Measurements from ENCODE around the gene STARD10. TPM values are rescaled to one million over a fixed set of nuclear protein-coding genes. Genes with fewer than 3 reads are reported as not detected.

STARD10 gene
- total RNA-seq, 6 experiments from 2014 or later, result 282 to 525 (median 330) TPM

DNA sequence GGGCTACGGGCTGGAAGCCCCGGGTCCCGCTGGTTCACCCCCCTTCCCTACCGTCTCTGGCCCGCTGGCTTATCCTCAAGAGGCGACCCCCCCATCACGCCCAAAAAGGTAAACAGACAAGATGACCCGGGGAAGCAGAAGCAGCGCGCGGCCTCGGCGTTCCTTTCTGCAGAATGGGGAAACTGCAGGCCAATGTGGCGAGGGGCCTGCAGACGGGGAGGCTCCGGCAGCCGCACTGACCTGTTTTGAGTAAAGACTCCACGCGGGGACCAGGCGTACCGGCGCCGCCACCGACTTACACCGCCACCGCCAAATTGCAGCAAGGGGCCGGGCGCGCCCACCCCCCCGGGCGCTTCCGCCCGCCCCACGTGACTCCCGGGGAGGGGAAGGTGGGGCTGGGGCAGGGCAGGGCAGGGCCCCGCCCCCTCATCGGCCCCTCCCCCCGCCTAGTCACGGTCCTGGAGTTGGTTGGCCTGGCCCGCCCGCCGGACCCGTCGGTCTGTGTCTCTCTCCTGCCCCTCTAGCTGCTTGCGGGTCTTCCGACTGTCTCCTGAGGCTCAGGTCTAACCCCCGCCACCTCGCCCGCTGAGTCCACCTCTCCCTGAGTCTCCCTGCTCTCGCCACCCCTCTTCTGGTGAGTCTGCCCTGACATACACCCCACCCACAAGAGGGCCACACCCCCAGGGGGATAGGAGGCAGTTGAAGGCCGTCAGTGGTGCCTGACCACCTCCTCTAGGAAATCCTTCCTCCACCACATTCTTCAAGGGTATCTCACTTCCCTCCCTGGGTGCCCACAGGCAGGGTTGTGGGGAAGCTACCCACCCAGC is 41.5 kb downstream of the STARD10 start, which contains the start of gene ARAP1:
TSS of gene ARAP1 (minus strand) at position 321 of the 827 bp plus-strand sequence. CDS start 25,280 bp downstream, outside the sequence.
- peaks cover 0 to 31% (median 6%) of the 10 kb centered on the region in 4 donors for H3K4me1 ChIP-seq
- 2% methylated on average over 7 of the region's 51 CpGs for WGBS (ENCODE audit: insufficient coverage, low coverage, low lambda C conversion rate, missing lambda C conversion rate)
- intact Hi-C loops (cut with DNase I), result no loop called here
- H3K27ac ChIP-seq, result peak within 1 kb of the TSS; percentile 36 to 53 (median 44)
- H3K4me3 ChIP-seq, result peak within 1 kb of the TSS; percentile 57 to 62 (median 62)
- peak; percentile 77 to 81 (median 79) for DNase-seq
- peaks cover 0 to 29% (median 14%) of the 10 kb centered on the region in 4 donors for H3K36me3 ChIP-seq
- ATAC-seq, result peak; percentile 81 to 86 (median 84)
- TF ChIP-seq, protein P1, sequence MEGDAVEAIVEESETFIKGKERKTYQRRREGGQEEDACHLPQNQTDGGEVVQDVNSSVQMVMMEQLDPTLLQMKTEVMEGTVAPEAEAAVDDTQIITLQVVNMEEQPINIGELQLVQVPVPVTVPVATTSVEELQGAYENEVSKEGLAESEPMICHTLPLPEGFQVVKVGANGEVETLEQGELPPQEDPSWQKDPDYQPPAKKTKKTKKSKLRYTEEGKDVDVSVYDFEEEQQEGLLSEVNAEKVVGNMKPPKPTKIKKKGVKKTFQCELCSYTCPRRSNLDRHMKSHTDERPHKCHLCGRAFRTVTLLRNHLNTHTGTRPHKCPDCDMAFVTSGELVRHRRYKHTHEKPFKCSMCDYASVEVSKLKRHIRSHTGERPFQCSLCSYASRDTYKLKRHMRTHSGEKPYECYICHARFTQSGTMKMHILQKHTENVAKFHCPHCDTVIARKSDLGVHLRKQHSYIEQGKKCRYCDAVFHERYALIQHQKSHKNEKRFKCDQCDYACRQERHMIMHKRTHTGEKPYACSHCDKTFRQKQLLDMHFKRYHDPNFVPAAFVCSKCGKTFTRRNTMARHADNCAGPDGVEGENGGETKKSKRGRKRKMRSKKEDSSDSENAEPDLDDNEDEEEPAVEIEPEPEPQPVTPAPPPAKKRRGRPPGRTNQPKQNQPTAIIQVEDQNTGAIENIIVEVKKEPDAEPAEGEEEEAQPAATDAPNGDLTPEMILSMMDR (IDR thresholded peaks at IDR 0.05), result no peak
- TF ChIP-seq POLR2A (IDR thresholded peaks at IDR 0.05), result peak; percentile 30
- H3K27me3 ChIP-seq, result no peaks in the 10 kb centered on the region
- H3K9me3 ChIP-seq, result no peaks in the 10 kb centered on the region

DNA sequence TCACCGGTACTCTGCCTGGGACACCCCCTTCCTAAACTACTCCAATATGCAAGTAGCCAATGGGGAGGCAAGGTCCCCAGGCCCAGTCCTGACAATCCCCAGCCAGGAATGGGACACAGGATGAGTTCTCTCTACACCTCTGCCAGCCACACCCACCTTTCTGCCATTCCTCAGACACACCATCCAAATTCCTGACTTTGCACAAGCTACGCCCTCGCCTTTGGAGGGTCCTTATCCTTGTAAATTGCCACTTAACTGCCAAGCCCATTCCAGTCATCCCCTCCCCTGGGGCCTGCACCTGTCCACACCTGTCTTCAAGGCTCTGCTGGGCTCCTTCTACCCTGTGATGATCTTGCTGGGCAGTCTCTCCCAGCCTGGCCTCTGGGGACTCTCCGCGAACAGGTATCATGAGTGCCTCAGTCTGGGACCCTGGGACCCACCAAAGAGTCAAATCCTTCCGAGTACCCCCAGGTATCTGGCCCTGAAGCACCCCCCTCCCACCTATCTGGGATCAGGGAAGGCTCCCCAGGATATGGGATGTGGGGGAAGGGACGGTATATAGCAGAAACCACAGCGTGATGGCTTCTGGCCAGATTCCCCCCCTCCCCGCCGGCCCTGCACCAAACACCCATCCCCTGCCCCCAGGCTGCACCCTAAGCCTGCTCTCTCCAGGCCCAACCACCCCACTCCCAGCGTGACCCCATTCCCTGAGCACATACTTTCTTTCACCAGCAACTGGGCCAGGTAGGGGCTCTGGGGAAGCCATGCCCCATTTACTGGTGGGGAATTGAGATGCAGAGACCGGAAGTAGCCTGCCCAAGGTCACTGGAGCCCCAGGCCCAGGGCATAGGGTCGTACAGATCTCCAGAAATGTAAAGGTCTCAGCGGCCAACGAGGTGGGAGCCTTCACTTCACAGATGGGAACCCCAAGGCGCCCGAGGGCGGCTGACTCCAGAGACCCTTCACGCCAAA is 42.4 kb downstream of the STARD10 start:
- WGBS (ENCODE audit: insufficient coverage, low coverage, low lambda C conversion rate, missing lambda C conversion rate), result 54% methylated on average over 4 of the region's 19 CpGs
- H3K36me3 ChIP-seq, result peaks cover 0 to 21% (median 10%) of the 10 kb centered on the region in 4 donors
- intact Hi-C loops (cut with DNase I), result no loop called here
- H3K27ac ChIP-seq, result peak overlapping the region; percentile 18 to 30 (median 21)
- peaks cover 0 to 31% (median 6%) of the 10 kb centered on the region in 4 donors for H3K4me1 ChIP-seq
- no peaks in the 10 kb centered on the region for H3K27me3 ChIP-seq
- DNase-seq (no peak), ATAC-seq (no peak)
- no peaks in the 10 kb centered on the region for H3K9me3 ChIP-seq
- TF ChIP-seq, protein P1 (IDR thresholded peaks at IDR 0.05), result no peak
- TF ChIP-seq POLR2A (IDR thresholded peaks at IDR 0.05), result no peak
- H3K4me3 ChIP-seq, result peak overlapping the region; percentile 57 to 62 (median 62)

DNA sequence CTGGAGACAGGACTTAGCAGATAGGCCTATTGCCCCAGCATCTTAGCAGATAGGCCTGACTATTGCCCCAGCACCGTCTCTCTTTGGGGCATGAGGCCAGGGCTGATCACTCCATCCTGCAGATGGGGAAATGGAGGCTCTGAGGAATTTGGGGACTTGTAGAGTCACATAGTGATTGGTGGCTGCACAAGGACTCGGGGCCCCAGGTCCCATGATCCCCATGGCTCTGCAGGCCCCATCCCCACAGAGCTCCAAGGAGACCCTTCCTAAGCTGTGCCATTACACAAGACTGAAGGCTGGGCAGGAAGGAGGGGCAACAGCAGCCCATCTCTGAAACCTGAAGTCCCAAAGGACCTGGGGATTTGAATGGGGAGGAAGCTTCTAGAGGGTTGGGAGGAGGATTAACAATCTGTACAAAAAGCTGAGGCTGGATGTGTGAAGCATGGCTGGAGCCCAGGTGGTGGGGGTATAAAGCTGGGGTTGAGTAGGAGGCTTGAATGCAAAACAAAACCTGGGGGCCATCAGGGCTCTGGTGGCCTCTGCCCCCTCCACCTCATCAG is 43.2 kb downstream of the STARD10 start:
- H3K4me3 ChIP-seq, result no peak overlapping the region
- H3K27me3 ChIP-seq, result no peaks in the 10 kb centered on the region
- DNase-seq (no peak), ATAC-seq (no peak)
- no peaks in the 10 kb centered on the region for H3K9me3 ChIP-seq
- no peak overlapping the region for H3K27ac ChIP-seq
- peaks cover 0 to 31% (median 6%) of the 10 kb centered on the region in 4 donors for H3K4me1 ChIP-seq
- no peak for TF ChIP-seq POLR2A (IDR thresholded peaks at IDR 0.05)
- TF ChIP-seq, protein P1 (IDR thresholded peaks at IDR 0.05), result no peak
- peaks cover 0 to 13% (median 7%) of the 10 kb centered on the region in 4 donors for H3K36me3 ChIP-seq
- WGBS (ENCODE audit: insufficient coverage, low coverage, low lambda C conversion rate, missing lambda C conversion rate), result no CpG with 5 or more reads among the region's 2 CpGs
- intact Hi-C loops (cut with DNase I), result no loop called here

DNA sequence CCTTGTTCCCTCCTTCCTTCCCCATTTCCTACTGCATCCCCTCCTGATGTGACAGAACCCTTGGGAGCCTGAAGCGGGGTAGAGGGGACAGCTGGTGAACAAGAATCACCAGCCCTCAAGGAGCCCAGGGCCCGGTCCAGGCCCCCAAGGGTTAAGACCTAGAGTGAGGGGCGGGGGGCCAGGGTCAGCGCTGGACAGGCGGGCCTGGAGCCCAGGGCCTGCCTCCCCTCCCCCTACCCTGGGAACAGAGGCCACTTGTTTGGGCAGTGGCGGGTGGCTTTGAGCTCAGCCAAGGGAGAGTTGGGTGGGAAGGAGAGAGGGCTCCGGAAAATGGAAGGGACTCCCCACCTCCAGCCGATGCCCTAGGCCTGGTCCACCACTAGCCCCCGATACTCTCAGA is 43.8 kb downstream of the STARD10 start:
- DNase-seq, result no peak
- TF ChIP-seq, protein P1 (IDR thresholded peaks at IDR 0.05), result no peak
- no peak for TF ChIP-seq POLR2A (IDR thresholded peaks at IDR 0.05)
- WGBS (ENCODE audit: insufficient coverage, low coverage, low lambda C conversion rate, missing lambda C conversion rate), result 42% methylated on average over 5 of the region's 9 CpGs

More for the DNA sequence above, 43.8 kb downstream of the STARD10 start:
- no peak overlapping the region for H3K4me3 ChIP-seq
- no peaks in the 10 kb centered on the region for H3K27me3 ChIP-seq
- H3K27ac ChIP-seq, result no peak overlapping the region
- intact Hi-C loops (cut with DNase I), result no loop called here
- H3K9me3 ChIP-seq, result no peaks in the 10 kb centered on the region
- H3K36me3 ChIP-seq, result peaks cover 0 to 11% (median 5%) of the 10 kb centered on the region in 4 donors
- H3K4me1 ChIP-seq, result peaks cover 0 to 31% (median 6%) of the 10 kb centered on the region in 4 donors
- no peak for ATAC-seq
